HL-60/S4 treated with phorbol 12-myristate 13-acetate at 8.2 ng/mL for 4 days and 3 days (cell line): Measurements from ENCODE around the gene EEF1AKMT1.
"Not testable (repeated sequence)": the region's sequence is repeated elsewhere in the genome, so short reads cannot be mapped to it uniquely, and the experiment has no call there.

Experiments used
- in situ Hi-C: fragments of 300-500 bp; cut with MboI; formaldehyde crosslinking; loops from 2 replicates; pipeline ENCODE4 v1.15.0; 2022; ENCODE audit warnings: low sequenced_read_pairs

Gene EEF1AKMT1

DNA sequence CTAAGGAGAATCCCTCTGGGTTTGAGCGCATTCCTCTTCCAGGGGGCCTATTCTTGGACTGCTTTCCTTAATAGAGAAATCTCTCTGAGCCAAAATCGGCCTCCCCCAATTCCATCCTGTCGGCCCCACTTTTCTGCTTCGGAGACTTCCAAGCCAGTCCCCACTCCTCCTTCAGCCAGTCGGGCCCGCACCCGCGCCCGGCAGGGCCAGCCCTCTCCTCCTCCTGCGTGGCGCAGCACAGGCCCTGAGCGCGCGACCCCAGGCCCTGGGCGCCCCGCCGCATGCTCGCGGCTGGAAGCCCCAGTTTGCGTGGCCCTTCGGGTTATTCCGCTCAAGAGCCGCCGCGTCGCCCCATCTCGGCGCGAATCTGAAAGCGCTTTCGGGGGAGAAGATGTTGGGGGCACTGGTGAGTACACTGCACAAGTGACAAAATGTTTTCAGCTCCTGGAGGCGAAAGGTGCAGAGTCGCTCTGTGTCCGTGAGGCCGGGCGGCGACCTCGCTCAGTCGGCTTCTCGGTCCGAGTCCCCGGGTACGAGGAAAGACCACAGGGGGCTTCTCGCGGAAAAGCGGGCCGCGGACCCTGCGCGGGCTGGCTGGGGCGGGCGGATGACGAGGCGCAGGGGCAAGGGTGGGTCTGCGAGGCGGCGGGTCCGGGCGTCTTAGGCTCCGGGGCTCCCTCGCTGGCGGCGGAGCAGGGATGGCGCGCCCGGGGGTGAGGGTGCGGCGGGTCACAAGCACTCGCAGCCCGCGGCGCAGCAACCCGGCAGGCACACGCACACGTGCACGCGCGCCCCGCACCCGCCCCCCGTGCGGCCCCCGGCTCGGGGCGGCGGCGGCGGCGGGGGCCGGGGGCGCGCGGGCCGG lies 70.6 kb downstream of the EEF1AKMT1 start, which contains the start of gene IL17D:
Gene IL17D (plus strand): TSS at position 785 of the 865 bp plus-strand sequence. CDS start 303 bp downstream, outside the sequence.
- in situ Hi-C loops = loop anchor here (25.0 kb wide), 1 partner anchor 191 kb away; no protein-coding TSS in a partner anchor

DNA sequence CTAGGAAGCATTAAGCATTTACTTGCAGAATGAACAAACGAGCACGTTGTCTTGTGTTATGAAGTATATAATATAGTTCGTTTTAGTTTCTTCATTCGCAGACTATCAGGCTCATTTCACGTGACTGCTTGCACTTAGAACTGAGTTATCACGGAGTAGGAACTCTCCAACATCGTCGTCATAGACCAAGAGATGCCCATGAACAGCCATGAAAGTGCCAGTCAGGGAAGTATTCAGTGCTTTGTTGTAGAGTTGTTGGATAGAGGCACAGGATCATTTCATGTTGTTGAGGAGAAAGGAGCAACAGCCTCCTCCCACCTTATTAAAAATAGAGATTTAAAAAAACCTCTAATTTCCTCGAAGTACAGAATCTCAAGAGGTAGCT lies 71.2 kb downstream of the EEF1AKMT1 start:
- in situ Hi-C loops = loop anchor here (25.0 kb wide), 1 partner anchor 190 kb away; no protein-coding TSS in a partner anchor

DNA sequence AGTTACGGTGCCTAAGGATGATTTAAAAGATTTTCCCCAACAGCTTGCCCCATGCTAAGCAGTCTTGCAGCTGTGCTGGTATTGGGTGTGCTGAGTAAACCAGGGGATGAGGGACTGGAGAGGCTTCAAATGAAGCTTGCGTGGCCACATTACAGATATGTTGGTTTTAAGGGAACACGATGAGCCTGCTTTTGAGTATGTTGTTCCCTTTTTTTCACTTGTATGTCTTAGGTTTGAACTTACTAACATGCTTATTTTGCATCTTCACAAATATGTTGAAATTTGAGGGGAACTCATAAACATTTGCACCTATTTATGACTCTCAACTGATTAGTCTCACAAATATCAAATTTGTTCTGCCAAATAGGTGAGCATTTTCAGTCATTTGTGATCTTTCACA lies 72.3 kb downstream of the EEF1AKMT1 start:
- in situ Hi-C loops = loop anchor here (25.0 kb wide), 1 partner anchor 189 kb away; no protein-coding TSS in a partner anchor

DNA sequence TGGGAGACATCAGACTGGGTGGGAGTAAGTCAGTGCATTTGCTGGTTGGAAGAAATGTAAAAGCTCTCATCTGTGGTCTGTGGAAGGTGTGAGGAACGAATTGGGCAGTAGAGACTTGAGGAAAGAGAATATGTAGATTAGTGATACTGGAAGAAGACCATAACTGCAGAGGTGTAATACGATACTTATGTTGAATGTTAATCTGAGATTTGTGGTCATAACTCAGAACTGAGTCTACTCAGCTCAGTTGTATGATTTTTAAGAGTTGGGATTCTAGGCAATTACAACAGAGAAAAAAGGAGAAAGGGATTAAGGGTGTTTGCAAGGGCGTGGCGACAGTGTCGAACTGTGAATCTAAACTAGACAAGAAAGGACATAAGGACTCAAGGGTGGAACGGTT lies 73.5 kb downstream of the EEF1AKMT1 start:
- in situ Hi-C loops = loop anchor here (25.0 kb wide), 1 partner anchor 188 kb away; no protein-coding TSS in a partner anchor

DNA sequence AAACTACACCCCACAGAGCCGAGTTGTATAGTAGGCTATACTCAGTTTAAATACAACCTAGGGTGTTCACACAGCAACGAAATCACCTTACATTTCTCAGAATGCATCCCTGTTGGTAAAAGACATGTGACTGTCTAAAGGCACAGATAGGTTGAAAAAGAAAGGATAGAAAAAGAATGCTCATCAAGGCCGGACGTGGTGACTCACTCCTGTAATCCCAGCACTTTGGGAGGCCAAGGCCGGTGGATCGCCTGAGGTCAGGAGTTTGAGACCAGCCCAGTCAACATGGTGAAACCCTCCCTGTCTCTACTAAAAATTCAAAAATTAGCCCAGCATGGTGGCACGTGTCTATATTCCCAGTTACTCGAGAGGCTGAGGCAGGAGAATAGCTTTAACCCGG lies 74.0 kb downstream of the EEF1AKMT1 start:
- in situ Hi-C loops = loop anchor here (25.0 kb wide), 1 partner anchor 187 kb away; no protein-coding TSS in a partner anchor

DNA sequence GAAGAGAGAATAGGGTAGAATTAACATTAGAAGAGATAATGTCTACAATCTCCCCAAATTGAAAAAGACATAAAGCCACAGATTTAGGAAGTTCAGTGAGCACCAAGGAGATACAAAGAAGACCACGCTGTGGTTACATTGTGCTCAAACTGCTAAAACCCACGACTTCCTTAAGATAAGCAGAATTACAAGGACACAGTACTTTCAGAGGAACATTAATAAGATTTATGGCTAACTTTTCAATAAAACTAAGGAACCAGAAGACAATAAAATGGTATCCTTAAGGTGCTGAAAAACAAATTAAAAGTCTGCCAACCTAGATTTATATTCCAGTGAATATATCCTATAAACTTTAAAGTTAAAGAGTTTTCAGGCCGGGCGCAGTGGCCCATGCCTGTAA lies 77.7 kb downstream of the EEF1AKMT1 start:
- in situ Hi-C loops = no loop called here

DNA sequence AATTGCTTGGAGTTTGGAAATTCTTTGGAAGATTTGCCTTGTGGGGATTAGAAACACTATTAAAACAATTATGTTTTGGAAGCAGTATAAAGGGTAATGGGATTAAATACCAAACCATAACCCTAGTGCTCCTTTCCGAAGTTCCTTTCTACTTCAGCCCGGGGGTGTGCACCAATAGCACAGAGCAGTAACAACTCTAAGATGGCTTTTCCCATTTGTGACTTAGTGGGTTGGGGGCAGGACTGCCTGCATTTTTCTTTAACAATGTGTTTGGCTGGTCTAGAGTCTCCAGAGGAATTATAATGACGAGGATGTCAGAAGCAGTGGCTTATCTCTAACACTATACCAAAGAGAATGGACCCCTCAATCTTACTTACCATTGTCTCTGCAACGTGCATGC lies 82.1 kb downstream of the EEF1AKMT1 start:
- in situ Hi-C loops = no loop called here

DNA sequence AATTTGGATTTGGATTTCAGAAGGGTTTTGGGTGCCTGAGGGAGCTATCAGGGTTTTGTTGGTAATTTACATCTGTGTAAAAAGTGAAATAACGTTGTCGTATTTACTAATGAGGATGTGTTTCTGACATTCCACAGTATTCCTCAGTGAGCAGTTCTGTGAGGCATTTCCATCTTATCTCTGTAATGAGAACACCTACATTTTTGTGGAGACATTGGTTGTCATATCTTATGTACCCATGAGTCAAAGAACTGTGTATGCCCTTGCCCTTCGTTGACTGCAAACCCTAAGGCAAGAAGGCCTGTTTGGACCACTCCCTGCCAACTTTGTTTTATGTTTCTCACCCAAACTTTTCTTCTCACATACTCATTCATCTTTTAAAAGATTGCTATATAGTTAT lies 84.5 kb downstream of the EEF1AKMT1 start:
- in situ Hi-C loops = no loop called here

DNA sequence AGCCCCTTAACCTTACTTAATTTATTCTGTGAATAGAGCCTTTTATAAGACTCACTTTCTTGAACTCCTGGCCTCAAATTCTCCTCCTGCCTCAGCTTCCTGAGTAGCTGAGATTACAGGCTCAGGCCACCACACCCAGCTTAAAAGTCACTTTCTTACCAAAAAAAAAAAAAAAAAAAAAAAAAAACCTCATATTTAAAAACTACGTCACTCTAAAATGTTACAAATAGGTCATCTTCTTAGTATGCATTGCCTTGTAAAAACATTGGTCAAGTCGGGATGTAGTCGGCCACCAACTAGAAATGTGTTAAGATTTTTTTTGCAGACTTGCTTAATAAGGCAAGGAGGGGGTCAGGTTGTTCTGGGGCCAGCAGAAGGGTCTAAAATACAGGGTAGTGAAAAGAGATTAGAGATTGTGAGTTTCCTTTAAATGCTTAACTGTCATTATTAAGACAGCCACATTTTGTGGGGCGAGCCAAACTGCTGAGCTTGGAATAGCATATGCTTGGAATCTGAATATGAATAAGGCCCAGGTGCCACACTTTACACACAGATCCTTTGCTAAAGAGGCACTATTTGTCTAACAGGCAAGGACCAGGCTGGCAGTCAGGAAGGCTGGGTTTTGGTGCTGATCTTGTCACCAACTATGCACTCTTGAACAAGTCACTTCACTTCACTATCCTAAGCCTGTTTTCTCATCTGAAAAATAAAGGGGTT lies 86.7 kb downstream of the EEF1AKMT1 start:
- in situ Hi-C loops = no loop called here

DNA sequence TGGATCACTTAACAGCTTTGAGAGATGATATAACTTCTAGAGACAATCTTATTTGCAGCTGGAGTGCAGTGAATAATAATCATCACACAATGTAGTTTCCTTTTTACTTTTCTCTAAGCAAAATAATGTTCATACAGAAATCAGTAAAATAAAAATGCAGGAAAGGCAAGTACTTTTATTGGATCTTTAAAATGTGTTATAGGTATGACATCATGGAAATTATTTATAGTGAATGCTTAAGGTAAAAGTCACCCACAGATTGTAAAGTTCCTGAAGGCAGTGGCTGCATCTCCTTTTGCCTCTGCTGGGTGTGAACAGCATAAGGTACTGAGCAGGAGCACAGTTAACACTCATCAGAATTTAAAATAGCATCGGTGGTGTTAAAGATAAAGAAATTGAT lies 87.6 kb downstream of the EEF1AKMT1 start:
- in situ Hi-C loops = no loop called here

DNA sequence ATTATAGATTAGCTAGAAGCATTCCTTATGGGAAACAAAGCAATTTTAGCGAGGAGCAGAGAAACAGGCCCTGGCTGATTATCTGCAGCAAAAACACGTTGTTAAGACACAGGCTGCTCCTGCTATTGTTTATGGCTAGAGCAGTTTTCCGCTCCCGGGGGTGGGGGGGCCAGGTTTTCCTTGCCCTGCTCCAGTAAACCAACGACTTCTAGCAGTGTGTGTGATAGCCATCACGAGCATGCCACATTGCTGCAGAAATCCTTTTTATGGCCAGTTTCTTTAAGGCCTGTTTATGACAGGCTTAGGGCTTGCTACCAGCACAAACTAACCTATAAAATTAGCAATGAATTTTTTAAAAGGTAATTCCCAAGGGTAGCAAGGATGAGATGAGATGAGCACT lies 88.7 kb downstream of the EEF1AKMT1 start:
- in situ Hi-C loops = no loop called here

DNA sequence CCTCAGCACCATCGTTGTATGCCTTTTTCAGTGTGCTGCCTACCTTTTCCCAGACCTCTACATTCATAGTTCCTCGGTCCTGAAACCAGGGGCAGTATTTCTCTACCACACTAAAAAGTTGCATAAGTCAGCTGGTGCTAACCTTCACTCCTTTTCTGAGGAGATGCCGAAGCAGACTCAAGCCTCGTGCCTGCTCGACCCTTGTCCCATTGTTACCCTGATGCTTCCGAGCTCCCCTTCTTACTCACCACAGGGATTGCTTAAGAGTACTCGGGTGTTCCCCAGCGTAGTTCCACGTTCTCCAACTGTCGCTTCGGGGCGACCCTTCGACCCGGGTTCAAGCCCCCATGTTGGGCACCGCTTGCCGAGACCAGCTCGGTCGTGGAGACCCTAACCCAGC lies 89.2 kb downstream of the EEF1AKMT1 start:
- in situ Hi-C loops = no loop called here

DNA sequence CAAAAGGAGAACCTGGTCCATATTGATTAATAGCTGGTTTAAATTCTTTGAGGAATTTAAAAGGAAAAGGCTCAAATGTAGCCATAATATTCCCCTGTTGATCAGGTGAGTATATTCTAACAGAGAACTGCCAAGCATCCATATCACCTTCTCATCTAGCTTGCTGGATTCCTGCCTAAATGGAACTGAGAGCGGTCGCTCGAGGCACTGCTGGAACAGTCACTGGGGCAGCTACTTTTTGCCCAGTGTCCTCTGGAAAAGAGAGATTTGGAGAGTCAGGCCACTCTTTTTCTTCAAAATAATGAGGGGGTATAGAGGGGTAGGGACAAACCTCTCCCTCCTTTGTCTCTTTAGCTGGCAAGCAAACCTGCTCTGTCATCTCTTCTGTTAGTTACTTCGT lies 89.7 kb downstream of the EEF1AKMT1 start:
- in situ Hi-C loops = no loop called here

DNA sequence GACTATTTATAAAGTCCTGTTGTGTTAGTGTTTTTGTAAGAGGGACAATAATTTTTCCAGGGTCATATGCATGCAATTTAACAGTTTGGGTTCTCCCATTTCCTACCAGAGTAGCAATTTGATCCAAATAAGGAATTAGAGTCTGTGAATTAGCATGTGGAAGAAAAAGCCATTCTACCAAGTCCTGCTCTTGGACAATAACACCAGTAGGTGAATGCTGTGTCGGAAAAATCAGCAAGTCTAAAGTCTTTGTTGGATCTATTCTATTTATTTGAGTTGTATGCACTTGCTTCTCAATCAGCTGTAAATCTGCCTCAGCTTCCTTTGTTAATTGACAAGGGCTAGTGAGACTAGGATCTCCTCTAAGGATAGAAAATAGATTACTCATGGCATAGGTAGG lies 91.7 kb downstream of the EEF1AKMT1 start:
- in situ Hi-C loops = no loop called here

DNA sequence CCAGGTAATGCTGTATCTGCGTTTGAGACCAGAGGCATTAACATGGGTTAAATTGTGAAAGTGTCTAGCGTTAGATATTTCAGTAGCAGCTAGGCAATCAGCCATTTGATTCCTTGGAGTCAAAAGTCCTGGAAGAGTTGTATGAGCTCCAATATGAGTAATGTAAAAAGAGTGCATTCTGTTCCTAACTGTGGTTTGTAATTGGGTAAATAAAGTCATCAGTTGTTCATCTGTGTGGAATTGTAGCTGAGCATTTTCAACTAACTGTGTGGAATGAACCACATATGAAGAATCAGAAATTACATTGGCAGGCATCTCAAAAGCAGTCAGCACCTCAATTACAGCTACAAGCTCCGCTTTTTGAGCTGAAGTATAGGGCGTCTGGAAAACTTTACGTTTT lies 92.3 kb downstream of the EEF1AKMT1 start:
- in situ Hi-C loops = not testable (repeated sequence)

DNA sequence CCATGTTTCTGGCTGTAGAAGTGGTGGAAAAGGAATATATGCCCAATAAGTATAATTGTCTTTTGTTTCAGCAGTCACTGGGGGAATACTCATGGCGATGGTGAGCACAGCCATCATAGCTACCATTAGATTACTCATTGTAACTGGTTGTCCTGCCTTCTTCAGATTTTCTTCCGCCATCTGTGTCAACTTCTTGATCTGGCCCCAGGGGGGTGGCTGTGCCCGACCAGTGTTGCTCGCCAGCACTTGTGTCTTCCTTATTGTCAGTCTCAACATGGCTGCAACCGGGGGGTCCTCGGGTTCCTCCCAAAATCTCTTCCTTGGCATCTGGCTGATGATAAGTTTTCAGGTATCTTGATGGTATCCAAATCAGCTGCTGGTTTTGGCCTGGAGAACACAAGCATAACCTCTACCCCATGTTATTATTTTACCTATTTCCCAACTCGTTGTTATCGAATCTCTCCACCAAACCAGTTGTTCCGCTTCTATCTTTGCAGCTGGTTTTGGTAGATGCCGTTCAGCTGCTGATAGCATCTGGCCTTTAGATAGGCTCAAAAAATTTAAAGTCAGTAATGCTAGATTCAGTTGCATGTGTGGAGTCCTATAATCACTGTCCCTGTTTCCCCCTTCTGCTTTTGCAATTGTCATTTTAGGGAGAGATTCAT lies 93.2 kb downstream of the EEF1AKMT1 start:
- in situ Hi-C loops = no loop called here

DNA sequence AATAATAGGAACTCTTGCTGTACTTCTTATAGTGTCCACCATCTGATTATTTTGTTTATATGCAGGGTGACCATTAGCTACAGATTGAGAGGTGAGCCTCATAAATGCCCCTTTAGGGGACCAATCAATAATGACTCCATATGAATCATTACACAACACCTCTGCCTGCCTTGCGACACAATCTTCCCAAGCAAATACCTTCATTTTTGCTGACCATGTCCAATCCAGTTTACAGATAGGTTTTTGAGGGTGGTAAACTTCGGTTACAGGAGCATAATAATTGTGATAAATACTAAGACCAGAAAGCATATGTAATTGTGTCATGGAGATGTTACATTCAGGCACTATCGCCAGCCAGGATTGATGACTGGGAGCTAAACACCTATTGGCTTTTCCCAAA lies 93.9 kb downstream of the EEF1AKMT1 start:
- in situ Hi-C loops = no loop called here
